ENCODE measurements around the gene MUC6. TPM values are rescaled to one million over a fixed set of nuclear protein-coding genes. Genes with fewer than 3 reads are reported as not detected.

The MUC6 gene
- total and polyA plus RNA-seq, 8 donors = 0.34 to 1.0 (median 0.56) TPM; not detected in 2

GRCh38 chr11:1067812-1068496 is 31.4 kb upstream of the MUC6 start:
- H3K9me3 ChIP-seq = no peaks in the 10 kb centered on the region
- peaks cover 0 to 4% of the 10 kb centered on the region in 2 donors for H3K4me1 ChIP-seq
- no peak for TF ChIP-seq CTCF (IDR thresholded peaks at IDR 0.05)
- H3K27me3 ChIP-seq = no peaks in the 10 kb centered on the region
- H3K27ac ChIP-seq = no peak overlapping the region
- no peaks in the 10 kb centered on the region for H3K36me3 ChIP-seq
- H3K4me3 ChIP-seq = no peak overlapping the region
- ATAC-seq (no peak), DNase-seq (no peak)
- intact Hi-C loops (cut with DNase I) = no loop called here

GRCh38 chr11:1064167-1064566 is 27.6 kb upstream of the MUC6 start:
- no peak overlapping the region for H3K4me3 ChIP-seq
- ATAC-seq (no peak), DNase-seq (no peak)
- no peaks in the 10 kb centered on the region for H3K36me3 ChIP-seq
- intact Hi-C loops (cut with DNase I) = no loop called here
- H3K9me3 ChIP-seq = peaks cover 0 to 2% of the 10 kb centered on the region in 2 donors
- TF ChIP-seq CTCF (IDR thresholded peaks at IDR 0.05) = no peak
- no peaks in the 10 kb centered on the region for H3K4me1 ChIP-seq
- no peaks in the 10 kb centered on the region for H3K27me3 ChIP-seq
- H3K27ac ChIP-seq = no peak overlapping the region

- Histone ChIP-seq H3K27me3 (no peaks in the 10 kb centered on the region), H3K4me3 (no peak overlapping the region), H3K9me3 (peaks cover 0 to 2% of the 10 kb centered on the region in 2 donors), H3K36me3 (no peaks in the 10 kb centered on the region), H3K27ac (no peak overlapping the region), H3K4me1 (no peaks in the 10 kb centered on the region)
- no peak for DNase-seq
- intact Hi-C loops (cut with DNase I) = no loop called here
- no peak for TF ChIP-seq CTCF (IDR thresholded peaks at IDR 0.05)
- ATAC-seq = no peak
Observed at GRCh38 chr11:1062075-1062820, 25.7 kb upstream of the MUC6 start.

- intact Hi-C loops (cut with DNase I) = no loop called here
- Histone ChIP-seq H3K4me3 (no peak overlapping the region), H3K27ac (no peak overlapping the region), H3K36me3 (no peaks in the 10 kb centered on the region), H3K9me3 (peaks cover 0 to 2% of the 10 kb centered on the region in 2 donors), H3K27me3 (peaks cover 0 to 9% of the 10 kb centered on the region in 2 donors), H3K4me1 (no peaks in the 10 kb centered on the region)
- ATAC-seq (peak; percentile 64), DNase-seq (peak in 1 of 4 donors; percentile 33)
- no peak for TF ChIP-seq CTCF (IDR thresholded peaks at IDR 0.05)
Observed at GRCh38 chr11:1060852-1061616, 24.5 kb upstream of the MUC6 start.

- ATAC-seq (no peak), DNase-seq (peak in 1 of 4 donors; percentile 25)
- intact Hi-C loops (cut with DNase I) = no loop called here
- no peak for TF ChIP-seq CTCF (IDR thresholded peaks at IDR 0.05)
- Histone ChIP-seq H3K4me1 (no peaks in the 10 kb centered on the region), H3K4me3 (no peak overlapping the region), H3K27me3 (peaks cover 0 to 13% of the 10 kb centered on the region in 2 donors), H3K9me3 (peaks cover 0 to 2% of the 10 kb centered on the region in 2 donors), H3K27ac (no peak overlapping the region), H3K36me3 (no peaks in the 10 kb centered on the region)
Observed at GRCh38 chr11:1060410-1060809, 23.9 kb upstream of the MUC6 start.
